ENCODE data around the gene HS1BP3.

HS1BP3 gene

GRCh38 chr2:20627712-20628380 lies 23.1 kb downstream of the HS1BP3 start:
- DNase-seq: no peak

GRCh38 chr2:20626698-20627513 lies 24.0 kb downstream of the HS1BP3 start:
- no peak for DNase-seq

DNA sequence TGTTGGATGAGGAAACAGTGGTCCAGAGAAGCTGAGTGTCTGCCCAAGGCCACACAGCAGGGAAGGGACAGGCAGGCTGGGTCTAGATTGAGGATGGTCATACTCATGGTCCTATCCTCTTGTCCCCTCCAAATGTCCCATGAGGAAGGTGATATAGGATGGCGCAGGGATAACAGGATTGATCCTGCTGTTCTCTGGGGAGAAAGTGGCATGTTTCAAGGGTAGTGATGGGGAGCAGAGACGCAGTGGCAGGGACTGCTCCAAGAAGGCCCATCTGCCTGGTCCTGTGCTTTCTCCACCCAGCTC lies 24.6 kb downstream of the HS1BP3 start:
- no peak for DNase-seq

DNA sequence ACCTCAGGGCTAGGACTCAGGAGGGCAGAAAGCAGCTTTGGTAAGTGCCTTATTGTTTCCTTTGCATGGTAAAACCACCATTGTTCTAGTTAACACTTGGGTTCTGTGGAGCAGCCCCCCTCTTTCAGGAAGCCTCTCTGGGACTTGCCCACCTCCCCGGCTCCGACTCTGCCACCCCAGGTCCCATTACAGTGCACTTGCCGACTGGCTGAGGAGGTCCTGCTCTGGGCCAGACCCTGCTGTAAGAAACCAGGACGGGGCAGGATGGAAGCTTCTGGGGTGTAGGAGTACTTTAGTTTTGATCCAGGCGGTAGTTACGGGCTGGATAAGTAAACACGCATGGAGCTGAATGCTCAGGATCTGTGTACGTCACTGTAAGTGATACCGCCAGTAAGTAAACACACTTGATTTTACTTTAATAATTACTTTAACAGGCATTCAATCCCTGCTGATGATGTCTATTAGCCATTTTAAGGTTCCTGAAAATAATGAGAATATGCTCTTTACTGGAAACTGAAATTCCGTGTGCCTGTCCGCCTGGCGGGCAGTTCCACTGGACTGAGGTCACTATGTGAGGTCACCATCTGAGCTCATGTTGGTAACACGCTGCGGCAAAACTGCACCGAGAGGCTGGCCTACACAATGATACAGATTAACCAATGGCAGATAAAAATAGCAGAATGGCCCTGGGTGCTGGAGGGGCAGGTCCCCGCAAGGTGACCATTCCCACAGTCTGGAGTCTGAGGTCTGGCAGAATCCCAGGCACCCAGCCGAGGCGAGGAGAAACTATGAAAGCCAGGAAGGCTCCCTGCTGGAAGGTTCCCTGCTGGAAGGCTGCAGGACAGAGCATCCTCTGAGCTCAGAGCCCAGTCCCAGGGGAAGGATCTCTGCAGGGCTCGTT lies 25.2 kb downstream of the HS1BP3 start:
- peak; percentile 88 for DNase-seq

- DNase-seq: no peak
These were observed 25.9 kb downstream of the HS1BP3 start for GRCh38 chr2:20624884-20625485.

- DNase-seq: no peak
These were observed 26.6 kb downstream of the HS1BP3 start for GRCh38 chr2:20624156-20624883.

- DNase-seq: no peak
These were observed 27.1 kb downstream of the HS1BP3 start for GRCh38 chr2:20623741-20624155.

- DNase-seq: no peak
These were observed 27.7 kb downstream of the HS1BP3 start for GRCh38 chr2:20623241-20623640.

GRCh38 chr2:20622731-20623130 lies 28.2 kb downstream of the HS1BP3 start:
- DNase-seq: no peak

GRCh38 chr2:20622296-20622686 lies 28.6 kb downstream of the HS1BP3 start:
- no peak for DNase-seq

DNA sequence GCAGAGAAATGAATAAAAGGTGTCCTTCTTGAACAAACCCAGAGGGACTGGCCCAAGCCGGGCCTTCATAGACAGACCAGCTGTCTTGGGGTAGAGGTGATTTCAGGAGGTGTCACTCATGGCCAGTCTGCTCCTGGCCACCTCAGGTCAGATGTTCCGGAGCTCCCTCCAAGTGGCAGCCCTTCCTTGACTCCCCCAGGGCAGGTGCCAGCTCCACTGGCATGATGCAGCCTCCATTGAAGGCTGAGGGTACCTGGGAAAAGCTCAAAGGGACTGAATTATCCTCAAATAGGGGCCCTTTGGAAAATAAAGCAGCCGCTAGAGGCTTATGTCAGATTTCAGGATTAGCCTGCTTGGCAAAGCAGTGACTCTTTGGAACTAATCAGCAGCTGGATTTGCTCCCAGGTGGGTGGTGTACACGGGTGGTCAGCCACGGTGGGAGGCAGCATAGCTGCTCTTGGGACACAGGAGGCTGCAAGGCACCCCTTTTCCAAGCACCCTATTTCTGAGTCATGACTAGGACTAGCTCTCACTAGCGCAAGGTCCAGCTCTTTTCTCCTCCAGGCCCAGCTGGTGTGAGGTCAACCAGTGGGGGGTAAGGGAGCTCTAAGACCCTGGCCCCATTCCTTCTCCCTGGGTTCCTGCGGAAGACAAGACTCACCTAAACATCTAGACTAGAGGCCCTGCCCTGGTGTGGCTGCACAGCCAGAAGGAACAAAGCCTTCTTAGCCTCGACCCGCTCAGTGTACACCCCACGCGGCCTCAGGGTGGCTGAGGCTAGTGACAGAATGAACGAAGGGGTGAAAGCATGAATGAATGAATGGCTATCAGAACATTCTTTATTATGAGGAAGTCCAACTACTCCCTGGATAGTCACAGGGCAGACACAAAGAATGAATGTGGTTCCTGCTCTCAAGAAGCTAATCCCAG lies 29.3 kb downstream of the HS1BP3 start:
- DNase-seq: no peak

DNA sequence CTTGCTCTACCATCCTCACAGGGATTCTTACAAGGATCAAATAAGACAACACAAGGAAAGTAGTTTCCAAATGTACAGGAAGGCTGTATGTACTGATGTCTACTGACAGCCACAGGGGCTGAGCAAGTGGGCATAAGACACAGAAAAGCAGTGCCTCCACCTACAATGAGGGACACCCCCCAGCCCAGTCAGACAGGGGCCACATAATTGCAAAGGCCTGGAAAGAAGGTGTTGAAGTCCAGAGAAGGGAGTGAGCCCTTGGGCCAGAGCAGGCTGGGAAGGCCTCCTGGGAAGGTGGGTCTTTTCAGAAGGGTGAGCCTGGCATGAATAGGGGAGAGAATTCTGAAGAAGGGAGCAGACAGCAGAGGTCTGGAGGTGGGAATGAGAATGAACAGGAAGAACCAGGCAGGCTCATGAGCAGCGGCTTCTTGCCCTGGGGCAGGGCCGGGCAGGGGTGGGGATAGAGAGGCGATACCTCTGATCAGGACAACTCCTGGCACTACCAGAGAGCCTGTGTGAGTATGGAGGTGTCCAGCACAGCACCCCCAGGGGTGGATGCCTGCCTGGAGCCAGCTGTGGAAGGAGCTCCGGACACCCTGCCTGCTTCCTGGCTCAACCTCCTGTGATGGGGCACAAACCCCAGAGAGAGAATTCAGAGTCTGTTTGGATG lies 30.1 kb downstream of the HS1BP3 start:
- no peak for DNase-seq

DNA sequence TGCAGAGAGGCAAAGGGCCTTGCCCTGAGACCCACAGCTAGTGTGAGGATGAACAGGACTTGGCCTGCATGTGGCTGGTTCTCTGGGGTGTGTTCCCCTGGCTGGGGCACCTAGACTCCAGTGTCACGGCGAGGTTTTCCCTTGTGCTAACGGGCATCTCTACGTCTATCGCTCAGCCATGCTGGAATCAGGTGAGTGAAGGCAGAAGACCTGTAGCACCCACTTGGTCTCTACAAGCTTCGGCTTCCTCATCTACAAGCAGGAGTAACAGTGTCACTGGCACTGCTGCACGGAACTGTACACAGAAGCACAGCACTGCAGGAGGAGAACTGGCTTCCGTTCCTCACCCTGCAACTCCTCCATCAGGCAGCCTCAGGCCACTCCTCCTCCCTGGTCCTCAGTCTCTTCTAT lies 30.6 kb downstream of the HS1BP3 start:
- DNase-seq: no peak

DNA sequence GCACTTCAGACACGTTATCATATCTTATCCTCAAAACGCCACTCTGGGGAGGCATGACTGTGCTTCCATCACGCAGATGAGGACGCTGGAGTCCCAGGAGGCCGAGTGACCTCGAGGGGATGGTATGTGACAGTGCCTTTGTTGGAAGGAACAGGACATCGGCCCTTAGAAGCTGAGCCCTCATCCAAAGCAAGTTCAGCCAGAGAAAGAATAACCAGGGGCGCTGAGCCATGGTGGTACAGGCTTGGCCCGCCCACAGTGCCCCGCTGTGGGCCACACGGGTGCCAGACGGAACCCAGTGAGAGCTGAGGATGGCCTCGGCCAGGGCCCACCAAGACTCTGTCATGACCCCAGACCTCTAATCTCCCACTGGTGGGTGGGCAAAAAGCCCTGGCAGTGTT lies 31.3 kb downstream of the HS1BP3 start:
- no peak for DNase-seq

- no peak for DNase-seq
These were observed 31.9 kb downstream of the HS1BP3 start for GRCh38 chr2:20618886-20619521.

GRCh38 chr2:20618468-20618885 lies 32.4 kb downstream of the HS1BP3 start:
- DNase-seq: no peak

GRCh38 chr2:20617892-20618467 lies 32.9 kb downstream of the HS1BP3 start:
- peak; percentile 91 for DNase-seq

DNA sequence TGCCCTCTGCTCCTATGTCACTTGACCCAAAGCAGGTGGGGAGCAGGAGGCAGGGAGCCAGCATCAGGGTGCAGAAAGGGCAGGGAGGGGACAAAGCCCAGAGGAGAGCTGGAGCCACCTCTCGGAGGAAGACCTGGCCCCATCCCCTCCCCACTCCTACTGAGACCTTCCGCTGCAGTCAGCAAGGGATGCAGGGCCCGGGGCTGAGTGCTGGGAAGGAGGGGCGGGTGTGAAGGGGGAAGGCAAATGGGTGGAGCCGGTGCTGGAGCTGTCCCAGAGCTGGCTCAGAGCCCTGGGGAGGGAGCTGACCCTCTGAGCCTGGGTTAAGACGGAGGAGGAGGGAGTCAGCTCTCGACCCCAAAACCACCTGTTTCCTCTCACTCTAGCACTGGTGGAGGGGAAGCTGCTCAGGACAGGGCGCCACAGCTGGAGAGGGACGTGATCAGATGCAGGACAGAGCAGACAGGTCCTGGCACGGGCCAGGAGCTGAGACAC lies 33.8 kb downstream of the HS1BP3 start:
- peak; percentile 7 for DNase-seq

- no peak for DNase-seq
These were observed 34.5 kb downstream of the HS1BP3 start for GRCh38 chr2:20616341-20616871.

Measured in DMS53 (cell line).